ENCODE measurements around the gene RTN4R. TPM values are rescaled to one million over a fixed set of nuclear protein-coding genes. Genes with fewer than 3 reads are reported as not detected.
"Not testable (repeated sequence)": the region's sequence is repeated elsewhere in the genome, so short reads cannot be mapped to it uniquely, and the experiment has no call there.

Gene RTN4R
- total RNA-seq, 1 experiment from 2014 or later, result 9.6 TPM

GRCh38 chr22:20316217-20316843 is 48.2 kb upstream of the RTN4R start:
- ChIA-PET POLR2A (ENCODE audit: low non-redundant PET) (no interaction called here), CTCF (interaction anchor here (0.6 kb wide), 1 partner anchor 102 kb away, joined by 3 read pairs; no protein-coding TSS in a partner anchor)
- no peak overlapping the region for H3K4me3 ChIP-seq (ENCODE audit: low read depth, low read length, poor library complexity, severe bottlenecking)
- TF ChIP-seq, protein P1, sequence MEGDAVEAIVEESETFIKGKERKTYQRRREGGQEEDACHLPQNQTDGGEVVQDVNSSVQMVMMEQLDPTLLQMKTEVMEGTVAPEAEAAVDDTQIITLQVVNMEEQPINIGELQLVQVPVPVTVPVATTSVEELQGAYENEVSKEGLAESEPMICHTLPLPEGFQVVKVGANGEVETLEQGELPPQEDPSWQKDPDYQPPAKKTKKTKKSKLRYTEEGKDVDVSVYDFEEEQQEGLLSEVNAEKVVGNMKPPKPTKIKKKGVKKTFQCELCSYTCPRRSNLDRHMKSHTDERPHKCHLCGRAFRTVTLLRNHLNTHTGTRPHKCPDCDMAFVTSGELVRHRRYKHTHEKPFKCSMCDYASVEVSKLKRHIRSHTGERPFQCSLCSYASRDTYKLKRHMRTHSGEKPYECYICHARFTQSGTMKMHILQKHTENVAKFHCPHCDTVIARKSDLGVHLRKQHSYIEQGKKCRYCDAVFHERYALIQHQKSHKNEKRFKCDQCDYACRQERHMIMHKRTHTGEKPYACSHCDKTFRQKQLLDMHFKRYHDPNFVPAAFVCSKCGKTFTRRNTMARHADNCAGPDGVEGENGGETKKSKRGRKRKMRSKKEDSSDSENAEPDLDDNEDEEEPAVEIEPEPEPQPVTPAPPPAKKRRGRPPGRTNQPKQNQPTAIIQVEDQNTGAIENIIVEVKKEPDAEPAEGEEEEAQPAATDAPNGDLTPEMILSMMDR (conservative IDR thresholded peaks at IDR 0.05; ENCODE audit: low read depth, low read length), result no peak
- no peak for TF ChIP-seq EZH2 (IDR thresholded peaks at IDR 0.05; ENCODE audit: borderline replicate concordance, low read depth, low read length, poor library complexity, severe bottlenecking)
- no peak overlapping the region for H3K27ac ChIP-seq (ENCODE audit: low read depth, low read length, poor library complexity, severe bottlenecking)
- intact Hi-C loops (cut with micrococcal nuclease; ENCODE audit: unreplicated experiment), result no loop called here
- no peaks in the 10 kb centered on the region for H3K9me3 ChIP-seq (ENCODE audit: low read depth, low read length, poor library complexity, severe bottlenecking)
- peaks cover 3% of the 10 kb centered on the region for H3K4me1 ChIP-seq (ENCODE audit: insufficient read depth, low read length, poor library complexity, severe bottlenecking)
- no TSS peak for BruUV-seq (replicated peaks)
- DNase-seq (ENCODE audit: low spot score), result no peak
- H3K36me3 ChIP-seq (ENCODE audit: insufficient read depth, low read length, poor library complexity, severe bottlenecking), result no peaks in the 10 kb centered on the region
- no peaks in the 10 kb centered on the region for H3K27me3 ChIP-seq (replicated peaks; ENCODE audit: insufficient read depth, low read depth, low read length, poor library complexity)

DNA sequence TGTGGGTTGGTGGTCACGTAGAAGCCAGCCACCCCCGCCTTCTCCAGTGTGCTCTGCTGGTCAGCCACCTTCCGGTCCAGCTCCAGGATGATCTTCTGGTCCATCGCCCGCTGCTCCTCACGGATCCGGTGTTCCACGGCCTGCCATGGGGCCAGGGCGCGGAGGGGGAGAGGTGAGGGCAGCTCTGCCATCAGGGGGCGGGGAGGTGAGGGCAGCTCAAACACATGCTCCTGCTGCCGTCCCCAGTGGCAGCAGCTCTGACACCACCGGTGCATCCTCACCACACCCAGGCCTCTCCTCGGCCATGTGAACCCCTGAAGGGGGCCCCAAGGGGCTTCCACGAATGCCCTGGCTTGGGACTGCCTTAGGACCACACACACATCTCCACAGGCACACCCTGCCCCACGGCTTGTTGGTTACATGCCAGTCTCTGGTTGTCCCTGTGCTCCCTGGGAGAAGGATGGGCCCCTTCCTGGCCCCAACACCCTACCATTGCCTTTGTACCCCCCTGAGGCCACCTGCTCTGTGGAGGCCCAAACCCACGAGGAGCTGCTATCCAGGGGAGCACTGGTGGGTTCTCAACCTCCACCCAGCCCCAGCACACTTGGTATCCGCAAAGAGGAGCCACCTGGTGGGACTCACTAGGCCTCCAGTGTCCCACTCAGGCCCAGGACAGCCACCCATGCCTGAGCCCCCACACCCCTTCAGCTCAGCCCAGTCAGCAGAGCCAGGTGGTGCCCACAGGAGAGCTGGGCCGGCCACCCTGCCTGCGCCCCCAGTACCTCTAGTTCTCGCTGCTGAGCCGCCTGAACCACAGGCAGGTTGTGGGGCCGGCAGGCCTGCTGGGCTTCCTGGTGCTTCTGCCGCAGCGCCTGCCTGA is 47.5 kb upstream of the RTN4R start:
- DNase-seq (ENCODE audit: low spot score), result no peak
- no peak for TF ChIP-seq EZH2 (IDR thresholded peaks at IDR 0.05; ENCODE audit: borderline replicate concordance, low read depth, low read length, poor library complexity, severe bottlenecking)
- TF ChIP-seq, protein P1 (conservative IDR thresholded peaks at IDR 0.05; ENCODE audit: low read depth, low read length), result no peak
- no peak overlapping the region for H3K27ac ChIP-seq (ENCODE audit: low read depth, low read length, poor library complexity, severe bottlenecking)
- H3K36me3 ChIP-seq (ENCODE audit: insufficient read depth, low read length, poor library complexity, severe bottlenecking), result no peaks in the 10 kb centered on the region
- H3K4me3 ChIP-seq (ENCODE audit: low read depth, low read length, poor library complexity, severe bottlenecking), result no peak overlapping the region
- H3K4me1 ChIP-seq (ENCODE audit: insufficient read depth, low read length, poor library complexity, severe bottlenecking), result peaks cover 3% of the 10 kb centered on the region
- POLR2A ChIA-PET (ENCODE audit: low non-redundant PET), result no interaction called here
- CTCF ChIA-PET, result no interaction called here
- intact Hi-C loops (cut with micrococcal nuclease; ENCODE audit: unreplicated experiment), result no loop called here
- H3K9me3 ChIP-seq (ENCODE audit: low read depth, low read length, poor library complexity, severe bottlenecking), result no peaks in the 10 kb centered on the region
- no peaks in the 10 kb centered on the region for H3K27me3 ChIP-seq (replicated peaks; ENCODE audit: insufficient read depth, low read depth, low read length, poor library complexity)
- BruUV-seq (replicated peaks), result no TSS peak

DNA sequence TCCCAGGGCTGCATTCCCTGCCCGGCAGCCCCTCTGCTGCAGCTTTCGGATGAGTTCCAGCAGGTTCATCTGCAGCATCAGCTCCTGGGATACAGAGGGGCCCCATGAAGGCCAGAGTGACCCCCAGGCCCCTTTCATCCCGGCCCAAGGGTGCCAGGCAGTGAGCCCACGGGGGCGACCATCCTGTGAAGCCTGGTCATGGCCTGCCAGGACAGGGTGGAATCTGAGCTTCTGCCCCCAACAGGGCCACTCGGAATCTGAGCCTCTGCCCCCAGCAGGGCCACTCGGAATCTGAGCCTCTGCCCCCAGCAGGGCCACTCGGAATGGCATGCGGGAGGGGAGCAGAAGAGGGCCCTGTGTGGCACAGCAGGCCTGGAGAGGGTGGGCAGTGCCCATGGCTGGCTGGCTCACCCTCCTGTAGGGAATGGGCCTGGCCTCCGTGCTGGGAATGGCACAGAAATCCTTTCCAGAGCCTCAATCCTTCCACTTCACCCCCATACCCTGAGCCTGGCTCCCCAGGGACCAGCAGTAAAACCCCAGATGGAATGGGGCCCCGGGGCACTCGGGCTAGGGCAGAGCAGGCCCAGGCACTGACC is 46.7 kb upstream of the RTN4R start:
- DNase-seq (ENCODE audit: low spot score); POLR2A ChIA-PET (ENCODE audit: low non-redundant PET); H3K27me3 ChIP-seq (replicated peaks; ENCODE audit: insufficient read depth, low read depth, low read length, poor library complexity); H3K27ac ChIP-seq (ENCODE audit: low read depth, low read length, poor library complexity, severe bottlenecking); H3K4me3 ChIP-seq (ENCODE audit: low read depth, low read length, poor library complexity, severe bottlenecking); BruUV-seq (replicated peaks); intact Hi-C loops (cut with micrococcal nuclease; ENCODE audit: unreplicated experiment); H3K36me3 ChIP-seq (ENCODE audit: insufficient read depth, low read length, poor library complexity, severe bottlenecking); H3K9me3 ChIP-seq (ENCODE audit: low read depth, low read length, poor library complexity, severe bottlenecking); CTCF ChIA-PET; H3K4me1 ChIP-seq (ENCODE audit: insufficient read depth, low read length, poor library complexity, severe bottlenecking): not testable (repeated sequence)

- H3K27ac ChIP-seq (ENCODE audit: low read depth, low read length, poor library complexity, severe bottlenecking); DNase-seq (ENCODE audit: low spot score); H3K4me1 ChIP-seq (ENCODE audit: insufficient read depth, low read length, poor library complexity, severe bottlenecking); H3K9me3 ChIP-seq (ENCODE audit: low read depth, low read length, poor library complexity, severe bottlenecking); H3K4me3 ChIP-seq (ENCODE audit: low read depth, low read length, poor library complexity, severe bottlenecking); H3K36me3 ChIP-seq (ENCODE audit: insufficient read depth, low read length, poor library complexity, severe bottlenecking); H3K27me3 ChIP-seq (replicated peaks; ENCODE audit: insufficient read depth, low read depth, low read length, poor library complexity); intact Hi-C loops (cut with micrococcal nuclease; ENCODE audit: unreplicated experiment); POLR2A ChIA-PET (ENCODE audit: low non-redundant PET); CTCF ChIA-PET; BruUV-seq (replicated peaks): not testable (repeated sequence)
Observed at GRCh38 chr22:20314206-20314605, 46.1 kb upstream of the RTN4R start.

- BruUV-seq (replicated peaks); DNase-seq (ENCODE audit: low spot score); intact Hi-C loops (cut with micrococcal nuclease; ENCODE audit: unreplicated experiment); H3K4me1 ChIP-seq (ENCODE audit: insufficient read depth, low read length, poor library complexity, severe bottlenecking); H3K9me3 ChIP-seq (ENCODE audit: low read depth, low read length, poor library complexity, severe bottlenecking); H3K4me3 ChIP-seq (ENCODE audit: low read depth, low read length, poor library complexity, severe bottlenecking); H3K36me3 ChIP-seq (ENCODE audit: insufficient read depth, low read length, poor library complexity, severe bottlenecking); H3K27ac ChIP-seq (ENCODE audit: low read depth, low read length, poor library complexity, severe bottlenecking); POLR2A ChIA-PET (ENCODE audit: low non-redundant PET); CTCF ChIA-PET; H3K27me3 ChIP-seq (replicated peaks; ENCODE audit: insufficient read depth, low read depth, low read length, poor library complexity): not testable (repeated sequence)
Observed at GRCh38 chr22:20313306-20314077, 45.4 kb upstream of the RTN4R start.

Data from A673 (cell line).